Activated CD4-positive, CD25-positive, alpha-beta regulatory T cell (primary cell): ENCODE data around the gene PSME3.
A peak's percentile ranks its signal among the peaks of the same experiment; 100 is the strongest.

Source experiments
- DNase-seq, 4 experiments: peaks; one replicate each; lab custom pipeline; 2025; lab: John Stamatoyannopoulos, UW

The PSME3 gene

GRCh38 chr17:42817866-42818265 lies 15.3 kb upstream of the PSME3 start:
- no peak for DNase-seq

GRCh38 chr17:42818379-42818778 lies 14.8 kb upstream of the PSME3 start:
- DNase-seq: no peak

- DNase-seq: peak; percentile 10 to 44 (median 28)
These were observed 13.2 kb upstream of the PSME3 start for GRCh38 chr17:42819939-42820535.

GRCh38 chr17:42821176-42821575 lies 12.0 kb upstream of the PSME3 start:
- no peak for DNase-seq

GRCh38 chr17:42827472-42827871 lies 5.7 kb upstream of the PSME3 start:
- DNase-seq: no peak

- DNase-seq: no peak
These were observed 2.2 kb upstream of the PSME3 start for GRCh38 chr17:42830971-42831370.

GRCh38 chr17:42832213-42832933 lies 824 bp upstream of the PSME3 start:
- no peak for DNase-seq

- no peak for DNase-seq
These were observed 698 bp downstream of the PSME3 start for GRCh38 chr17:42833767-42834422.

- no peak for DNase-seq
These were observed 2.5 kb downstream of the PSME3 start for GRCh38 chr17:42835732-42836131.

GRCh38 chr17:42841975-42842685 lies 8.9 kb downstream of the PSME3 start:
- no peak for DNase-seq

GRCh38 chr17:42843358-42843934 lies 10.2 kb downstream of the PSME3 start:
- DNase-seq: no peak

- DNase-seq: no peak
These were observed 11.1 kb downstream of the PSME3 start, which contains the start of gene AOC2 for GRCh38 chr17:42844271-42844670. AOC2 (plus strand) TSS chr17:42844580; CDS start chr17:42844627, 47 bp downstream.

- DNase-seq: no peak
These were observed 11.8 kb downstream of the PSME3 start for GRCh38 chr17:42844761-42845555.

- DNase-seq: no peak
These were observed 12.3 kb downstream of the PSME3 start for GRCh38 chr17:42845556-42845917.

GRCh38 chr17:42845918-42846593 lies 12.9 kb downstream of the PSME3 start:
- DNase-seq: no peak

GRCh38 chr17:42846594-42847280 lies 13.5 kb downstream of the PSME3 start:
- no peak for DNase-seq

- DNase-seq: no peak
These were observed 14.9 kb downstream of the PSME3 start for GRCh38 chr17:42848093-42848492.

GRCh38 chr17:42849031-42849430 lies 15.8 kb downstream of the PSME3 start:
- DNase-seq: no peak

GRCh38 chr17:42849451-42850181 lies 16.4 kb downstream of the PSME3 start:
- no peak for DNase-seq

- DNase-seq: no peak
These were observed 17.8 kb downstream of the PSME3 start, which contains the start of gene AOC3 for GRCh38 chr17:42850954-42851353. AOC3 (plus strand) TSS chr17:42851199; CDS start chr17:42851344, 145 bp downstream.
